NCI-H2227 treated with DMSO at 0.1 percent for 48 hours (cell line): ENCODE results near the gene FAM222A.

Experiments
- DNase-seq: peaks from one replicate; lab custom pipeline; 2025; lab: John Stamatoyannopoulos, UW

The FAM222A gene

GRCh38 chr12:109725321-109726105 lies 11.9 kb downstream of the FAM222A start:
- no peak for DNase-seq

GRCh38 chr12:109726106-109726497 lies 12.5 kb downstream of the FAM222A start:
- no peak for DNase-seq

- no peak for DNase-seq
These were observed 12.9 kb downstream of the FAM222A start for GRCh38 chr12:109726511-109727038.

- no peak for DNase-seq
These were observed 13.6 kb downstream of the FAM222A start for GRCh38 chr12:109727039-109727723.

GRCh38 chr12:109727746-109728726 lies 14.4 kb downstream of the FAM222A start:
- DNase-seq: no peak

- no peak for DNase-seq
These were observed 15.3 kb downstream of the FAM222A start for GRCh38 chr12:109728921-109729320.

- no peak for DNase-seq
These were observed 15.8 kb downstream of the FAM222A start for GRCh38 chr12:109729371-109729781.

- no peak for DNase-seq
These were observed 16.2 kb downstream of the FAM222A start for GRCh38 chr12:109729801-109730200.

GRCh38 chr12:109730306-109731145 lies 16.9 kb downstream of the FAM222A start:
- no peak for DNase-seq

GRCh38 chr12:109731231-109731731 lies 17.7 kb downstream of the FAM222A start:
- DNase-seq: no peak

GRCh38 chr12:109731806-109732205 lies 18.2 kb downstream of the FAM222A start:
- no peak for DNase-seq

- DNase-seq: no peak
These were observed 19.0 kb downstream of the FAM222A start for GRCh38 chr12:109732321-109733305.

GRCh38 chr12:109734219-109735000 lies 20.8 kb downstream of the FAM222A start:
- DNase-seq: peak; percentile 14

GRCh38 chr12:109735051-109735521 lies 21.5 kb downstream of the FAM222A start:
- no peak for DNase-seq

GRCh38 chr12:109735825-109736551 lies 22.4 kb downstream of the FAM222A start:
- no peak for DNase-seq

GRCh38 chr12:109736552-109737108 lies 23.0 kb downstream of the FAM222A start:
- DNase-seq: peak; percentile 69

GRCh38 chr12:109737126-109737525 lies 23.5 kb downstream of the FAM222A start:
- DNase-seq: no peak

GRCh38 chr12:109737631-109738030 lies 24.0 kb downstream of the FAM222A start:
- peak; percentile 63 for DNase-seq
